H7 (cell line): Measurements from ENCODE around the gene CLEC18A. TPM values are rescaled to one million over a fixed set of nuclear protein-coding genes. Genes with fewer than 3 reads are reported as not detected.
"Not testable (repeated sequence)": the region's sequence is repeated elsewhere in the genome, so short reads cannot be mapped to it uniquely, and the experiment has no call there.

Source experiments
- DNase-seq: peaks from one replicate; pipeline ENCODE4 v3.0.0; 2012
- H3K27me3 ChIP-seq: 2 replicates; pipeline ENCODE4 v1.6.0; 2011; ENCODE audit warnings: mild to moderate bottlenecking, low read length; ENCODE audit not compliant: control insufficient read depth, insufficient read depth
- H3K36me3 ChIP-seq: replicated peaks from 2 replicates; pipeline ENCODE4 v1.5.1; 2011; ENCODE audit warnings: low read length; ENCODE audit not compliant: control insufficient read depth, insufficient read depth
- H3K4me3 ChIP-seq: 2 replicates; pipeline ENCODE4 v1.5.1; 2011; ENCODE audit warnings: low read depth, mild to moderate bottlenecking, control low read depth, low read length, moderate library complexity; ENCODE audit not compliant: insufficient read depth
- total RNA-seq: library from RNA; depleted of rRNA; stranded (reverse); fragments of >200 nt; shearing (Covaris generic); gene quantifications from 2 replicates; pipeline ENCODE4 v1.2.3, GENCODE V29; 2014

Gene CLEC18A
- total RNA-seq, 1 experiment from 2014 or later, result not detected

- peak; percentile 35 for DNase-seq
- peaks cover 3% of the 10 kb centered on the region for H3K36me3 ChIP-seq
Measured at GRCh38 chr16:69935740-69936139, 15.4 kb upstream of the CLEC18A start.

DNA sequence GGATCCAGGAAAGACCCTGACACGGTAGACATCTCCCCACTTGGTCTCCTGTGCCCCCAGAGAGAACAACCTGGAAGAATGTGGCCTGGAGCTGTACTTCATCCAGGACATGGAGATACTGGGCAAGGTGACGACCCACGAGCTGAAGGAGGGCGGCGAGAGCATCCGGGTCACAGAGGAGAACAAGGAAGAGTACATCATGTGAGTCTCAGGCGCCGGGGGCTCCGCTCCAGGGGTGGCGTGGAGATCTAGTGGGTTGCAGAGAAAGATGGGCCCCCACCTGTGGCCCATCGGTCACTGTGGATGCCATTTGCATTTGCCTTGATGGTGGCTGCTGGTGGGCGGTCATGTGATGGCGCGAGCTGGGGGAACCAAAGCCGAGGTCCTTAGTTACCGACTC lies 14.9 kb upstream of the CLEC18A start:
- DNase-seq, result peak; percentile 26
- Histone ChIP-seq H3K4me3 (no peak overlapping the region), H3K36me3 (peaks cover 3% of the 10 kb centered on the region), H3K27me3 (no peaks in the 10 kb centered on the region)

More at GRCh38 chr16:69935740-69936139, 15.4 kb upstream of the CLEC18A start:
- H3K4me3 ChIP-seq, result no peak overlapping the region
- no peaks in the 10 kb centered on the region for H3K27me3 ChIP-seq

DNA sequence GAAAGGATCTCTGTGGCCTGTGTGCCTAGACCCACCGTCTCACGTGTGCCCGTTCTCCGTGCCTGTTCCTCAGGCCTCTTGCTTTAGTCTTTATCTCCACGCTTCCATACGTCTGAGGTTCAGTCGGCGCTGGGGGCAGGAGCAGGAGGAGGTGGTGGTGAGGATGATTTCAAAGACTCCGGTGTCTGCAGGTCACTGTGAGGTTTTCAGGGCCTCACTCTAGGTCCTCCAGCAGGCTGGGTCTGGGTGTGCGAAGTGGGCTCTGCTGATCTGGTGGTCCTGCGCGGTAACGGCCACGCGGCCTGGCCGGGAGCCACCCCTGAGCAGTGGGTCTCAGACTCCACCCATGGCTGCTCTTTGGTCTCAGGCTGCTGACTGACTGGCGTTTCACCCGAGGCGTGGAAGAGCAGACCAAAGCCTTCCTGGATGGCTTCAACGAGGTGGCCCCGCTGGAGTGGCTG lies 14.4 kb upstream of the CLEC18A start:
- peaks cover 3% of the 10 kb centered on the region for H3K36me3 ChIP-seq
- H3K4me3 ChIP-seq, result no peak overlapping the region
- DNase-seq, result peak; percentile 30
- H3K27me3 ChIP-seq, result no peaks in the 10 kb centered on the region

GRCh38 chr16:69937465-69937951 lies 13.6 kb upstream of the CLEC18A start:
- Histone ChIP-seq H3K36me3 (peaks cover 3% of the 10 kb centered on the region), H3K4me3 (no peak overlapping the region), H3K27me3 (no peaks in the 10 kb centered on the region)
- DNase-seq, result peak; percentile 80

GRCh38 chr16:69938981-69939820 lies 11.9 kb upstream of the CLEC18A start:
- Histone ChIP-seq H3K36me3 (peaks cover 3% of the 10 kb centered on the region), H3K4me3 (no peak overlapping the region), H3K27me3 (no peaks in the 10 kb centered on the region)
- DNase-seq, result peak; percentile 73

DNA sequence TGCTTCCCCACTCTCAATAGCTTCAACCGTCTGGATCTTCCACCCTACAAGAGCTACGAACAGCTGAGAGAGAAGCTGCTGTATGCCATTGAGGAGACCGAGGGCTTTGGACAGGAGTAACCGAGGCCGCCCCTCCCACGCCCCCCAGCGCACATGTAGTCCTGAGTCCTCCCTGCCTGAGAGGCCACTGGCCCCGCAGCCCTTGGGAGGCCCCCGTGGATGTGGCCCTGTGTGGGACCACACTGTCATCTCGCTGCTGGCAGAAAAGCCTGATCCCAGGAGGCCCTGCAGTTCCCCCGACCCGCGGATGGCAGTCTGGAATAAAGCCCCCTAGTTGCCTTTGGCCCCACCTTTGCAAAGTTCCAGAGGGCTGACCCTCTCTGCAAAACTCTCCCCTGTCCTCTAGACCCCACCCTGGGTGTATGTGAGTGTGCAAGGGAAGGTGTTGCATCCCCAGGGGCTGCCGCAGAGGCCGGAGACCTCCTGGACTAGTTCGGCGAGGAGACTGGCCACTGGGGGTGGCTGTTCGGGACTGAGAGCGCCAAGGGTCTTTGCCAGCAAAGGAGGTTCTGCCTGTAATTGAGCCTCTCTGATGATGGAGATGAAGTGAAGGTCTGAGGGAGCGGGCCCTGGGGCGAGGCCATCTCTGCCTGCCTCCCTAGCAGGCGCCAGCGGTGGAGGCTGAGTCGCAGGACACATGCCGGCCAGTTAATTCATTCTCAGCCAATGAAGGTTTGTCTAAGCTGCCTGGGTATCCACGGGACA lies 11.1 kb upstream of the CLEC18A start:
- H3K27me3 ChIP-seq, result no peaks in the 10 kb centered on the region
- DNase-seq, result no peak
- H3K4me3 ChIP-seq, result no peak overlapping the region
- H3K36me3 ChIP-seq, result peaks cover 3% of the 10 kb centered on the region

DNA sequence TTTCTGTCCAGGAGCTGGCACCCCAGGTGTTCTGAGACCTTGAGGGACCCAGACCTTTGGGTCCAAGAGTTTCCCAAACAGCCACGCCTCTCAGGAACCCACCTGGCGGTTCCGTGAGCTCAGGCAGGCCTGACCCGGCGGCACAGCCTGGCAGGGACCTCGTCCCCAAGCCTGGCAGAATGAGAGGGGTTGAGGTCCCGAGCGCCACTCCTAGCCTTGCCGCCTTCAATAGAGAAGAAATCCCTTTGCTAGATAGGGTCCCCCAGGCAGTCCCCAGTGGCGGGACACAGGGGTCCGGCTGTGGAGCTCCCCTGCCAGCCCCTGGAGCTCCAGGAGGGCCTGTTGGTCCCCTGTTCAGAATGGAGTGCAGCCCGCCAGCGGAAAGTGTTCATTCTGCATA lies 10.5 kb upstream of the CLEC18A start:
- no peak overlapping the region for H3K4me3 ChIP-seq
- peaks cover 3% of the 10 kb centered on the region for H3K36me3 ChIP-seq
- no peaks in the 10 kb centered on the region for H3K27me3 ChIP-seq
- DNase-seq, result no peak

DNA sequence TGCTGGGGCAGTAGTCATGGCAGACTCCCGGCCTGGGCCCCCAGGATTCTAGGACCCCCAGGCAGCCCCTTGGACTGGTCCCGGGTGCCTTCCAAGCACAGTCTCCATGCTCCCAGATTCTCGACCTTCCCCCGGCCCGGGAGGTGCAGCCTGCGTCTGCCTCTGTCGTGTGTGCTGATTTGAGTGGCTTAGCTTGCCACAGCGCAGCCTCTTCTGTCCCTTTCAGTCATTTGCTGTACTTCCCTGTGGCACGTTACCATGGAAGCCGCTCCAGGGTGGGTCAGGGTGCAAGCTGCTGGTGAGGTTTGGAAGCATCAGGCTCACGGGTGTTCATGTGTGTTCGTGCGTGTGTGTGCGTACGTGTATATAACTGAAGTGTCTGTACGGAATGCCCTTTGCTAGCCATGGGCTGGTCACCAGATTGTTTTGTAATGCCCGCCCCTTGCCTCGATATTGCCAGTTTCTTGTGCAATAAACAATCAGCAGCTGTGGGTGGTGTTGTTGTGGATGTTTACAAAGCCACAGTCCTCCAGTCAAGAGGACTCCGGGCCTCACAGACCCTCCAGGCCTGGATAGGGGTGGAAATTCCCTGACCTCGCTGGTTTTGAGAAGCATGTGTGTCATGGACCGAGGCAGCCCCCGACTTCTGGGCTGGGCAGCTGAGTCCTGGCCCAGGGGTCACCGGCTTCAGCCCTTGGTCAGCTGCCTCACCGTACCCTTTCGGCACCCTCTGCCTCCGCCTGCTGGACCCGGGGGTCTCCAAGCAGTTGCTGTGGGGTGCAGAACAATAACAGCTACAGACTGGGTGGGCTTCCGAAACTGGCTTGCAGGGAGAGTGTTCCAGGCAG lies 9.7 kb upstream of the CLEC18A start:
- Histone ChIP-seq H3K36me3 (peaks cover 3% of the 10 kb centered on the region), H3K27me3 (no peaks in the 10 kb centered on the region), H3K4me3 (no peak overlapping the region)
- no peak for DNase-seq

GRCh38 chr16:69942099-69942491 lies 9.0 kb upstream of the CLEC18A start:
- Histone ChIP-seq H3K36me3 (peaks cover 1% of the 10 kb centered on the region), H3K27me3 (no peaks in the 10 kb centered on the region), H3K4me3 (no peak overlapping the region)
- DNase-seq, result no peak

GRCh38 chr16:69942627-69943170 lies 8.4 kb upstream of the CLEC18A start:
- Histone ChIP-seq H3K36me3 (peaks cover 1% of the 10 kb centered on the region), H3K27me3 (no peaks in the 10 kb centered on the region), H3K4me3 (no peak overlapping the region)
- DNase-seq, result no peak

- not testable (repeated sequence) for H3K4me3 ChIP-seq, H3K27me3 ChIP-seq, DNase-seq, H3K36me3 ChIP-seq
Measured at GRCh38 chr16:69943241-69944036, 7.7 kb upstream of the CLEC18A start.

DNA sequence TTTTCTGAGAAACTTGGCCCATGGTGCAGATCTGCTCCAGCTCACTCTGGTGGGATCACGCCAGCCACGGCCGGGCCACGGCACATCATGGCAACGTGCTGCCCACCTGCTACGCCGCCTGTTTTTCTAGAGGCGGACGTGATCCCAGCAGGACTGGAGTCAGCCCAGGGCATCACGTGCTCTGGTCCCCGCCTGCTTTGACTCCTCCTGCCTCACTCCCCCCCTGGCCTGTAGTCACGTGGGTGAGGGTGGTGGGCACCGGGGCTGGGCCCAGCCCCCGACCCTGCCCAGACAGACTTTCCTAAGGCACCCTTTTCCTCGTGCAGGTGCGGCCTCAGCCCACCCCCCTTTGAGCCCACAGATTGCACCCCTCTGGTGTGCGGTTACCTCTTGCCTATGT lies 723 bp upstream of the CLEC18A start:
- not testable (repeated sequence) for DNase-seq, H3K36me3 ChIP-seq, H3K4me3 ChIP-seq, H3K27me3 ChIP-seq

DNA sequence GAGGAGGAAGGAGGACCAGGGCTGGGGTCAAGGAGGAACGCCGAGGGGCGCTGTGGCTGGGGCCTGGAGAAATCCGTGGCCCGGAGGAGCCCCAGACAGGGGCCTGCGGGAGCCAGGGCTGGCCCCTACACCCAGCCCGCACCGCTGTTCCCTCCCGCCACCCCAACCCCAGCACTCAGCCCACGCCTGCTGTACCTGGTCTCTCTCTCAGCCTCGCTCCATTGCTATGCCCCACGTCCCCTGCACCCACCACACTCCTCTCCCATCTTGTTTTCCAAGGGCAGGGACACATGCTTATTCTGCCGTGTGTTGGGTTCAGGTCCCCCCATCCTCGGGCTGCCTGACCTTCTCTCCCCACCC lies 518 bp downstream of the CLEC18A start:
- H3K27me3 ChIP-seq, H3K36me3 ChIP-seq, H3K4me3 ChIP-seq, DNase-seq: not testable (repeated sequence)
